Astrocyte (in vitro differentiated cells and primary cell): ENCODE data around the gene BRD4. TPM values are rescaled to one million over a fixed set of nuclear protein-coding genes. Genes with fewer than 3 reads are reported as not detected.

Experiments
- DNase-seq: peaks from one replicate; pipeline ENCODE4 v3.0.0-alpha.2; 2010; ENCODE audit warnings: low read depth
- FAIRE-seq: peaks from 2 replicates; lab custom pipeline; 2011; peaks lifted over from hg19 to GRCh38; lab: Jason Lieb, UNC
- H2AFZ ChIP-seq: 2 replicates; pipeline ENCODE4 v1.6.0; 2012; ENCODE audit warnings: low read depth, low read length, inconsistent platforms
- H3K27ac ChIP-seq: 2 replicates; pipeline ENCODE4 v1.5.1; 2011; ENCODE audit warnings: low read depth, low read length, inconsistent platforms
- H3K27me3 ChIP-seq: 2 replicates; pipeline ENCODE4 v1.6.0; 2011; ENCODE audit warnings: low read length, inconsistent platforms; ENCODE audit not compliant: insufficient read depth
- H3K36me3 ChIP-seq: 2 replicates; pipeline ENCODE4 v1.5.1; 2011; ENCODE audit warnings: low read length, inconsistent platforms; ENCODE audit not compliant: insufficient read depth
- H3K4me1 ChIP-seq: 2 replicates; pipeline ENCODE4 v1.5.1; 2011; ENCODE audit warnings: low read length, inconsistent platforms; ENCODE audit not compliant: insufficient read depth
- H3K4me2 ChIP-seq: 2 replicates; pipeline ENCODE4 v1.6.0; 2012; ENCODE audit warnings: low read length, inconsistent platforms
- H3K4me3 ChIP-seq: 2 replicates; pipeline ENCODE4 v1.5.1; 2011; ENCODE audit warnings: low read depth, mild to moderate bottlenecking, low read length, inconsistent platforms; ENCODE audit not compliant: insufficient read depth
- H3K79me2 ChIP-seq: 2 replicates; pipeline ENCODE4 v1.6.0; 2012; ENCODE audit warnings: mild to moderate bottlenecking, low read length, inconsistent platforms; ENCODE audit not compliant: insufficient read depth
- H3K9ac ChIP-seq: 2 replicates; pipeline ENCODE4 v1.6.0; 2012; ENCODE audit warnings: mild to moderate bottlenecking, low read length, inconsistent platforms
- H3K9me3 ChIP-seq: 2 replicates; pipeline ENCODE4 v1.5.1; 2012; ENCODE audit warnings: low read depth, mild to moderate bottlenecking, low read length, inconsistent platforms; ENCODE audit not compliant: insufficient read depth
- H4K20me1 ChIP-seq: 2 replicates; pipeline ENCODE4 v1.6.0; 2012; ENCODE audit warnings: low read length, inconsistent platforms; ENCODE audit not compliant: insufficient read depth
- H3K27ac Mint-ChIP-seq: one replicate; pipeline ENCODE4 v1.8.0; 2021; ENCODE audit warnings: mild to moderate bottlenecking, mixed read lengths; ENCODE audit not compliant: unreplicated experiment
- H3K27me3 Mint-ChIP-seq: one replicate; pipeline ENCODE4 v1.8.0; 2021; ENCODE audit warnings: low read depth, mixed read lengths; ENCODE audit not compliant: unreplicated experiment
- H3K36me3 Mint-ChIP-seq: one replicate; pipeline ENCODE4 v1.8.0; 2021; ENCODE audit warnings: low read depth, mixed read lengths; ENCODE audit not compliant: unreplicated experiment
- H3K4me1 Mint-ChIP-seq: one replicate; pipeline ENCODE4 v1.8.0; 2021; ENCODE audit warnings: low read depth, mixed read lengths; ENCODE audit not compliant: unreplicated experiment
- H3K4me3 Mint-ChIP-seq: one replicate; pipeline ENCODE4 v1.8.0; 2021; ENCODE audit warnings: mild to moderate bottlenecking, moderate library complexity, mixed read lengths; ENCODE audit not compliant: unreplicated experiment
- H3K9me3 Mint-ChIP-seq: one replicate; pipeline ENCODE4 v1.8.0; 2021; ENCODE audit warnings: mild to moderate bottlenecking, mixed read lengths; ENCODE audit not compliant: unreplicated experiment
- CTCF ChIP-seq: IDR thresholded peaks from 2 replicates; pipeline ENCODE4 v1.5.1; 2011; ENCODE audit warnings: low read depth, mild to moderate bottlenecking, inconsistent platforms, low read length, moderate library complexity; ENCODE audit not compliant: insufficient read depth
- EZH2 ChIP-seq: IDR thresholded peaks from 2 replicates; pipeline ENCODE4 v1.6.1; 2012; ENCODE audit warnings: mild to moderate bottlenecking, low read length, inconsistent platforms; ENCODE audit not compliant: insufficient read depth
- total RNA-seq: library from RNA; stranded (reverse); gene quantifications from 2 replicates; pipeline ENCODE4 v1.2.1, GENCODE V29; 2021

BRD4 gene
- total RNA-seq, 1 donor from 2014 or later, result 128 TPM

GRCh38 chr19:15374105-15374651 is 41.8 kb upstream of the BRD4 start:
- no peak overlapping the region for H3K4me3 Mint-ChIP-seq
- peaks cover 81% of the 10 kb centered on the region for H3K79me2 ChIP-seq
- no peak overlapping the region for H3K27ac ChIP-seq
- no peak overlapping the region for H2AFZ ChIP-seq
- DNase-seq, result no peak
- H3K27me3 Mint-ChIP-seq, result no peaks in the 10 kb centered on the region
- peak overlapping the region; percentile 47 for H3K4me2 ChIP-seq
- H3K9me3 Mint-ChIP-seq, result no peaks in the 10 kb centered on the region
- H3K9ac ChIP-seq, result peak overlapping the region; percentile 35
- TF ChIP-seq CTCF, result no peak
- TF ChIP-seq EZH2, result no peak
- no peaks in the 10 kb centered on the region for H3K27me3 ChIP-seq
- FAIRE-seq, result no peak
- H4K20me1 ChIP-seq, result peaks cover 83% of the 10 kb centered on the region
- no peaks in the 10 kb centered on the region for H3K9me3 ChIP-seq
- peaks cover 22% of the 10 kb centered on the region for H3K36me3 ChIP-seq
- H3K36me3 Mint-ChIP-seq, result peaks cover 15% of the 10 kb centered on the region
- peaks cover 20% of the 10 kb centered on the region for H3K4me1 ChIP-seq
- H3K4me3 ChIP-seq, result no peak overlapping the region
- peaks cover 17% of the 10 kb centered on the region for H3K4me1 Mint-ChIP-seq
- H3K27ac Mint-ChIP-seq, result no peak overlapping the region

- H3K79me2 ChIP-seq, result peaks cover 75% of the 10 kb centered on the region
- no peak overlapping the region for H3K4me2 ChIP-seq
- Mint-ChIP-seq H3K36me3 (peaks cover 15% of the 10 kb centered on the region), H3K4me3 (no peak overlapping the region), H3K9me3 (no peaks in the 10 kb centered on the region), H3K27me3 (no peaks in the 10 kb centered on the region), H3K4me1 (peaks cover 17% of the 10 kb centered on the region), H3K27ac (no peak overlapping the region)
- no peak for FAIRE-seq
- no peak overlapping the region for H3K4me3 ChIP-seq
- no peak overlapping the region for H3K9ac ChIP-seq
- H2AFZ ChIP-seq, result no peak overlapping the region
- no peaks in the 10 kb centered on the region for H3K27me3 ChIP-seq
- peaks cover 81% of the 10 kb centered on the region for H4K20me1 ChIP-seq
- H3K27ac ChIP-seq, result no peak overlapping the region
- DNase-seq, result no peak
- H3K36me3 ChIP-seq, result peaks cover 22% of the 10 kb centered on the region
- H3K4me1 ChIP-seq, result peaks cover 20% of the 10 kb centered on the region
- no peaks in the 10 kb centered on the region for H3K9me3 ChIP-seq
- TF ChIP-seq EZH2 (no peak), CTCF (no peak)
These were observed 41.3 kb upstream of the BRD4 start for GRCh38 chr19:15373644-15374043.

GRCh38 chr19:15372891-15373301 is 40.6 kb upstream of the BRD4 start:
- no peaks in the 10 kb centered on the region for H3K9me3 ChIP-seq
- peaks cover 73% of the 10 kb centered on the region for H4K20me1 ChIP-seq
- no peak overlapping the region for H3K4me2 ChIP-seq
- H2AFZ ChIP-seq, result no peak overlapping the region
- no peak overlapping the region for H3K27ac ChIP-seq
- FAIRE-seq (no peak), DNase-seq (no peak)
- H3K79me2 ChIP-seq, result peaks cover 69% of the 10 kb centered on the region
- no peaks in the 10 kb centered on the region for H3K27me3 ChIP-seq
- peaks cover 23% of the 10 kb centered on the region for H3K36me3 ChIP-seq
- no peak overlapping the region for H3K9ac ChIP-seq
- no peak overlapping the region for H3K27ac Mint-ChIP-seq
- peaks cover 18% of the 10 kb centered on the region for H3K4me1 ChIP-seq
- peaks cover 16% of the 10 kb centered on the region for H3K4me1 Mint-ChIP-seq
- H3K27me3 Mint-ChIP-seq, result no peaks in the 10 kb centered on the region
- H3K4me3 Mint-ChIP-seq, result no peak overlapping the region
- H3K9me3 Mint-ChIP-seq, result no peaks in the 10 kb centered on the region
- H3K4me3 ChIP-seq, result no peak overlapping the region
- H3K36me3 Mint-ChIP-seq, result peaks cover 17% of the 10 kb centered on the region
- TF ChIP-seq EZH2, result no peak
- TF ChIP-seq CTCF, result no peak
